HTERT RPE-1 (cell line): ENCODE measurements around the gene KCNJ6.
"Not testable (repeated sequence)": the region's sequence is repeated elsewhere in the genome, so short reads cannot be mapped to it uniquely, and the experiment has no call there.

Experiments
- in situ Hi-C: fragments of 300-500 bp; cut with MboI; formaldehyde crosslinking; loops from 4 replicates; pipeline ENCODE4 v1.14.3; 2020; ENCODE audit warnings: low sequenced_read_pairs

KCNJ6 gene

DNA sequence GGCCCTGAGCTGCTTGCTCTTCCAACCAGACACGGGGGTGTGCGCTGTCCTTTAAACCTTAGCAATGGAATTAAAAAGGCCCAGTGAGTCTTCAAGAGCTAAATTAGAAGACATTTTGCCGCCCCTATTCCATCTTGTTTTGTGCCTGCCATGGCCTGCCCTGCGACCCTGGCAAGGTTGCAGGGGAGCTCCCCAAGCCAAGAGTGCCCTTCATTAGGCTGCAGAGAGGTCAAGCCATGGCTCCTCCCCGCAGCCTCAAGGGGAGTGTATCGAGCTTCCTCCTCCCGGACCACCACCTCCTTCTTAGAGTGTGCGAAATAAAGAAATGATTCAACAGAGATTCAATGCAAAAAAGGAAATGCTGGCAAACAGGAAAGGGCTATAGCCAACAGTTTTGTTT lies 293.5 kb downstream of the KCNJ6 start:
- in situ Hi-C loops: no loop called here

GRCh38 chr21:37620401-37620800 lies 295.9 kb downstream of the KCNJ6 start:
- in situ Hi-C loops: no loop called here

DNA sequence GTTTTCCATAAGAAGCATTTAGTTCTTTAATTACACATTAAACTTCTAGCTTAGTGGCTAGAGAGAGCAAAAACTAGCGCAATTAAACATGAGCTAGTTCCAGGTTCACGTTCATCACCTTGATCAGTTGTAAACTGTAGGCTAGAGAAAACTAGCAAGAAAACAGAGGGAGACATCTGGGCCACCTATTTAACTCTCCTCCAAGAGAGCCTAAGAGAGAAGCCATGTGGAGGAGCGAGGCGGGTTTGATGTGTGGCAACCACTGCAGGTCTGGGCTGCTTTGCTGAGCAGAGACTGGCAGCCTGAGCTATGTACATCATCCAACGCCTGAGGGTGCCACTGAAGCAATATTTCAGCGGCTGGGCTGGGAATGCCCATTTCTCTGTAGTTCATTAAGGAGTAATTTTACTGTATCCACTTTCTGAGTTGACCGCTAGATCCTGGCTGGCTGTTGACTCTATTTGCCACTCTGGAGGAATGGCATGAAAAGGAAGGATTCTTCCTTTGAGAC lies 296.7 kb downstream of the KCNJ6 start:
- in situ Hi-C loops: no loop called here

GRCh38 chr21:37618081-37618480 lies 298.2 kb downstream of the KCNJ6 start:
- in situ Hi-C loops: no loop called here

DNA sequence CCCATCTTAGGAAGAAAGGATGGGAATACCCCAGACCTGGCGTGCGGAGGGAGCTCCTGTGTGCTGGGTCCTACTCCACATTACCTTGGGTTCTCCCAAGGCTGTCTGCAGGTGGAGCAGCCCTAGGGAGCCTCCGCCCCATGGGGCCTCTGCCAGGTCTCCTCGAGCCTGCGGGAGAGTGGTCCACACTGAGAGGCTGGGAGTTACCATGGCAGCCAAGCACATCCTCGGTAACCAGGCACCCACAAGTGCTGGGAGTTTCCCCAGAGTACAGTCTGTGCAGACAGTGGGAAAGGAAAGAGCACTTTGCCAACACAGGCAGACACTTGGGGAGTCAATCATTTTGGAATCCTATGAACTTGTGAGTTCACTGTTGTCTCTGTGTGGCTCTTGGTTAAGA lies 300.3 kb downstream of the KCNJ6 start:
- in situ Hi-C loops: no loop called here

DNA sequence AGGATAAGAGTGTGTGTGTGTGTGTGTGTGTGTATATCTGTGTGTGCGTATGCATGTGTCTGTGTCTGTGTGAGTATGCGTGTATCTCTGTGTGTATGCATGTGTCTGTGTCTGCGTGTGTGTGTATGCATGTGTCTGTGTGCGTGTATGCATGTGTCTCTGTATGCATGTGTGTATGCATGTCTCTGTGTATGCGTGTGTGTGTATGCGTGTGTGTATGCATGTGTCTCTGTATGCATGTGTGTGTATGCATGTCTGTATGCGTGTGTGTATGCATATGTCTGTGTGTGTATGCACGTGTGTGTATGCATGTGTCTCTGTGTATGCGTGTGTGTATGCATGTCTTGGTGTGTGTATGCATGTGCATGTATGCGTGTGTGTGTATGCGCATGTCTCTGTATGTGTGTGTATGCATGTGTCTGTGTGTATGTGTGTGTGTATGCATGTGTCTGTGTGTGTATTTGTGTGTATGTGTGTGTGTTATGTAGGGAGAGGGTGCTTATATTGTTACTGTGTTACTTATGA lies 301.8 kb downstream of the KCNJ6 start:
- in situ Hi-C loops: no loop called here

- in situ Hi-C loops: no loop called here
Measured at GRCh38 chr21:37607081-37607480, 309.2 kb downstream of the KCNJ6 start.

GRCh38 chr21:37606549-37606948 lies 309.7 kb downstream of the KCNJ6 start:
- in situ Hi-C loops: no loop called here

DNA sequence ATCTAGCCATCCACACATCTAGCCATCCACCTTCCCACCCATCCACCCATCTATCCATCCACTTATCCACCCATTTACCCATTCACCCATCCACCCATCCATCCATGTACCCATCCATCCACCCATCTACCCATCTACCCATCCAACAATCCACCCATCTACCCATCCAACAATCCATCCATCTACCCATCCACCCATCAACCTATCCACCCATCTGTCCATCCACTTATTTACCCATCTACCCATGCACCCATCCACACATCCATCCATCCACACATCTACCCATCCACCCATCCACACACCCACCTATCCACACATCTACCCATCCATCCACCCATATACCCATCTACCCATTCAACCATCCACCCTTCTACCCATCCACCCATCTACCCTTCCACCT lies 311.3 kb downstream of the KCNJ6 start:
- in situ Hi-C loops: no loop called here

DNA sequence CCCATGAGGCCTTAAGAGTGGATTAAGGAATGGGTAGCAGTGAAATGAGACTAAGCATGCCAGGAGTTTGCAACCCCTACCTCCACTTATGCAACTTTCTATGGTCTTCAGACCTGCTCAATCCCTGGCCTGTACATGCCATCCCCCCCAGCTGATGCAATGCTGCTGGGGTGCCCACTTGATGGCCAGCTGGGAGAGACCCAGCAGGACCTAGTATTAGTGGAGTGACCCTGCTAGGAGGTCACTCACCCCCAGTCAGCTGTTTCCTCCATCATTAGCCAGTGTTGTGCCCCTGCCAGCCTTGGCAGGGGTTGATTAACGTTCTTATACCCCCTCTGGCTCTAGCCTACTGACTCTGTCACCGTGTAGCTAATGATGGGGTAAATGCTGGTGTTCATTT lies 313.1 kb downstream of the KCNJ6 start:
- in situ Hi-C loops: no loop called here

- in situ Hi-C loops: no loop called here
Measured at GRCh38 chr21:37601915-37602314, 314.3 kb downstream of the KCNJ6 start.

- in situ Hi-C loops: no loop called here
Measured at GRCh38 chr21:37601027-37601426, 315.2 kb downstream of the KCNJ6 start.

DNA sequence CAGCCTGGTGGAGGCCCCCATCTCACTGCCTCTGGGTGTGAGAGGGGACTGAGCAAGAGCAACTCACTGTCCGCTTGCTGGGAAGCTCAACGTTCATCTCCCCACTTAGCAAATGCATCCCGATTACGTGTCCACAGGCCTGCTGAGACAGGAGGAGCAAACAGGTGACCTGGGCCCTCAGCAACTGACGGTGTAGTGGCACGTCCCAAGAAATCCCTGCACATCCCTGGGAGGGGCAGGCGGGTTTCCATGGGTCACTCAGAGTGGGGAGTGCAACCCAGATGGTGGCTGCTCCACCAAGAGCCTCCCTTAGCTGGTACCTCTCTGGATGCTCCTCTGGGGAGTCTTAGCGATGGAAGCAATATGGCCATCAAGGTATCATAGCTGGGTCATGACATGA lies 320.3 kb downstream of the KCNJ6 start:
- in situ Hi-C loops: no loop called here

- in situ Hi-C loops: no loop called here
Measured at GRCh38 chr21:37594472-37594951, 321.7 kb downstream of the KCNJ6 start.

DNA sequence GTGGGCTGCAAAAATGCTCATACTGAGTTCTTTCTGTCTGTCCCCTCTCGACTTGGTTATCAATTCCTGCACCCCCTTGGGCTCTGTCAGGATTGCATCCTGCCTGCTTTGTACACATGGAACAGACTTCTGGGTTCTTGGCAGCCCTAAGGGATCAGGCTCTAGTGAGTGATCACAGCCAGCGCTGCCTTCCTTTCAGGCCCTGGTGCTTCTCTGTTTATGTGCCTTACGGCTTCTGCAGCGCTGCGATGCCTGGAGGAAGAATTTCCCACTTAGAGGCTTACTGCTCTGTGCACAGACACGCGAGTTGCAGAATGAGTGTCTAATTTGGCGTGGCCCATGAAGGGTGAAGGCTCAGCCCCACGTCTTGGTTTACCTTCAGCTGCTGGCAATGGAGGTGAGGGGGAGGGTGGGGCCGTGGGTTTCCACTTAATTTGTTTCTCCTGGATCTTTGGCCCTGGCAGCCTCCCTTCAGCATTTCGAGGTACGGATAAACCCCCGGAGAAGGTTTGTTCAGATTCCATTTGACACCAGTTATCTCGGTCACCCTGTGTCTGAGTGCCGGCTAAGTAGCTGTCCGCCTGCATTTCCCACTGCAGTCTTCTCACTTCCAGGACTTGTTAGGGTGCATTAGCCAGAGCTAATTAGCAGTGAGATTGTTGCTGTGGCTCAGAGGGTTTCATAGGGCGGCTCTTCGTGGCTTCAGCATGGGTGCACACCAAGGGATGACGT lies 322.4 kb downstream of the KCNJ6 start:
- in situ Hi-C loops: no loop called here

- in situ Hi-C loops: no loop called here
Measured at GRCh38 chr21:37593015-37593414, 323.2 kb downstream of the KCNJ6 start.

GRCh38 chr21:37592496-37592895 lies 323.8 kb downstream of the KCNJ6 start:
- in situ Hi-C loops: no loop called here

- in situ Hi-C loops: not testable (repeated sequence)
Measured at GRCh38 chr21:37591994-37592393, 324.3 kb downstream of the KCNJ6 start.

GRCh38 chr21:37590836-37591235 lies 325.4 kb downstream of the KCNJ6 start:
- in situ Hi-C loops: not testable (repeated sequence)

- in situ Hi-C loops: not testable (repeated sequence)
Measured at GRCh38 chr21:37588644-37589043, 327.6 kb downstream of the KCNJ6 start.

DNA sequence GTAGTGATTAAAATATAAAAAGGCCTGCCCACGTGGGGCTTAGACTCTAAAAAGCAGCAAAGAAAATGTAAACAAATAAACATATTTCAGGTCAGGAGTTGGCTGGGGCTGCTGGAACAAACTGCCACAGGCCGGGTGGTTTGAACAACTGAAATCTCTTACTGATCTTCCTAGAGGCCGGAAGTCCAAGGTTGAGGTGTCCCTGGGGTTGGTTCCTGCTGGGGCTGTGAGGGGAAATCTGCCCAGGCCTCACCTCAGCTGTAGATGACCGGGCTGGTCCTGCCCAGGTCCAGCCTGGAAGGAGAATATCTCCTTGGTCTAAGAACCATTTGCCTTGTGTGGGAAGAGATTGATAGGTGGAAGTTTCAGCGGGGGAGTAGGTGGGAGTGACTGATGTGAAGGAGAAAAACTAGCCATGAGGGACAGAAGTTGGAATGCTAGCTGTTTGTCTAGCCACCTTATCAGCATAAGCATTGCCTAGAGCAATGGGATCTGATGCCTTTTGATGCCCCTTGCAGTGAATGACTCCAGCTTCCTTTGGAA lies 328.6 kb downstream of the KCNJ6 start:
- in situ Hi-C loops: no loop called here

GRCh38 chr21:37587203-37587602 lies 329.1 kb downstream of the KCNJ6 start:
- in situ Hi-C loops: no loop called here
